Neural cell (in vitro differentiated cells): ENCODE measurements around the gene ELFN1.

ENCODE experiments used
- EZH2 ChIP-seq: fragments of 200-600, 300-800 bp; shearing (Covaris generic), sonication (generic); IDR thresholded peaks from 2 replicates; pipeline ENCODE4 v1.6.1; 2014; ENCODE audit warnings: antibody characterized with exemption, low read length, borderline replicate concordance, mild to moderate bottlenecking; ENCODE audit not compliant: insufficient read depth, poor library complexity, severe bottlenecking
- POLR2AphosphoS5 ChIP-seq: IDR thresholded peaks from 2 replicates; pipeline ENCODE4 v1.6.1; 2012
- TF ChIP-seq, protein P1 (sequence below): fragments of 450-650 bp; IDR thresholded peaks from 2 replicates; pipeline ENCODE4 v1.5.1; 2014; ENCODE audit warnings: antibody characterized with exemption, mild to moderate bottlenecking, moderate library complexity; ENCODE audit not compliant: poor library complexity, severe bottlenecking

- TF ChIP-seq, protein P1, sequence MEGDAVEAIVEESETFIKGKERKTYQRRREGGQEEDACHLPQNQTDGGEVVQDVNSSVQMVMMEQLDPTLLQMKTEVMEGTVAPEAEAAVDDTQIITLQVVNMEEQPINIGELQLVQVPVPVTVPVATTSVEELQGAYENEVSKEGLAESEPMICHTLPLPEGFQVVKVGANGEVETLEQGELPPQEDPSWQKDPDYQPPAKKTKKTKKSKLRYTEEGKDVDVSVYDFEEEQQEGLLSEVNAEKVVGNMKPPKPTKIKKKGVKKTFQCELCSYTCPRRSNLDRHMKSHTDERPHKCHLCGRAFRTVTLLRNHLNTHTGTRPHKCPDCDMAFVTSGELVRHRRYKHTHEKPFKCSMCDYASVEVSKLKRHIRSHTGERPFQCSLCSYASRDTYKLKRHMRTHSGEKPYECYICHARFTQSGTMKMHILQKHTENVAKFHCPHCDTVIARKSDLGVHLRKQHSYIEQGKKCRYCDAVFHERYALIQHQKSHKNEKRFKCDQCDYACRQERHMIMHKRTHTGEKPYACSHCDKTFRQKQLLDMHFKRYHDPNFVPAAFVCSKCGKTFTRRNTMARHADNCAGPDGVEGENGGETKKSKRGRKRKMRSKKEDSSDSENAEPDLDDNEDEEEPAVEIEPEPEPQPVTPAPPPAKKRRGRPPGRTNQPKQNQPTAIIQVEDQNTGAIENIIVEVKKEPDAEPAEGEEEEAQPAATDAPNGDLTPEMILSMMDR: no peak
- no peak for TF ChIP-seq POLR2AphosphoS5
- no peak for TF ChIP-seq EZH2
Measured at GRCh38 chr7:1700536-1701333, 30.7 kb downstream of the ELFN1 start.
